ENCODE results near the gene RC3H2. TPM values are rescaled to one million over a fixed set of nuclear protein-coding genes. Genes with fewer than 3 reads are reported as not detected.
"Not testable (repeated sequence)": the region's sequence is repeated elsewhere in the genome, so short reads cannot be mapped to it uniquely, and the experiment has no call there.

RC3H2 gene
- total RNA-seq, 4 donors from 2014 or later = 24.2 to 30.9 (median 27.1) TPM

DNA sequence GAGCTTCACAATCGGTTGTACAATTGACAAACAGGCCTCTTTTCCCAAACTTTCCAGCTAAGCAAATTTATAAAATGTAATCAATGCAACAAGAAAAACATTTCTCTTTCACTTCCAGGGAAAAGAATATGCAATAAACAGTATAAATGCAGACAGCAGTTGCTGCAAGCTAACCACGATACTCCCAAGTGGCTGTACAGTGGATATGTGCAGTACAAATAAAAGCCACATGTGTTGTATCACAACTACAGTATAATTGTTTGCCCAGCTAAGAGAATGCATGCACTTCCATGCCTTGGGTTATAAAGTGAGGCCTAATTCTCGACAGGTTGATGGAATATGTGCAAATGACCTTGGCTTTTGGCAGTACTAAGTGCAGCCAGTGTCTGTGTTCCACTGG is 60.0 kb downstream of the RC3H2 start:
- intact Hi-C loops (cut with DNase I; ENCODE audit: low total_unique reads) = no loop called here
- TF ChIP-seq POLR2A (IDR thresholded peaks at IDR 0.05) (no peak), CTCF (IDR thresholded peaks at IDR 0.05) (no peak)
- H3K4me3 ChIP-seq (ENCODE audit: low read depth, poor library complexity, severe bottlenecking) = no peak overlapping the region
- 76 to 79% methylated on average over 3 of the region's 3 CpGs for WGBS, 2 donors
- DNase-seq (ENCODE audit: low spot score in 2 of 2) = no peak

- WGBS, 2 donors = 95 to 97% methylated on average over 1 of the region's 1 CpG
- TF ChIP-seq CTCF (IDR thresholded peaks at IDR 0.05) (no peak), POLR2A (IDR thresholded peaks at IDR 0.05) (no peak)
- DNase-seq (ENCODE audit: low spot score in 2 of 2) = no peak
- H3K4me3 ChIP-seq (ENCODE audit: low read depth, poor library complexity, severe bottlenecking) = no peak overlapping the region
- intact Hi-C loops (cut with DNase I; ENCODE audit: low total_unique reads) = no loop called here
Measured at GRCh38 chr9:122844137-122844536, 61.0 kb downstream of the RC3H2 start.

GRCh38 chr9:122841501-122841900 is 63.7 kb downstream of the RC3H2 start:
- WGBS, 2 donors = 67 to 72% methylated on average over 4 of the region's 4 CpGs

GRCh38 chr9:122838441-122838840 is 66.7 kb downstream of the RC3H2 start:
- H3K4me3 ChIP-seq (ENCODE audit: low read depth, poor library complexity, severe bottlenecking); DNase-seq (ENCODE audit: low spot score in 2 of 2); intact Hi-C loops (cut with DNase I; ENCODE audit: low total_unique reads): not testable (repeated sequence)
- 72 to 96% methylated on average over 2 to 3 of the region's 3 CpGs for WGBS, 2 donors

More at GRCh38 chr9:122841501-122841900, 63.7 kb downstream of the RC3H2 start:
- H3K4me3 ChIP-seq (ENCODE audit: low read depth, poor library complexity, severe bottlenecking) = no peak overlapping the region
- no peak for DNase-seq (ENCODE audit: low spot score in 2 of 2)
- intact Hi-C loops (cut with DNase I; ENCODE audit: low total_unique reads) = no loop called here
- TF ChIP-seq POLR2A (IDR thresholded peaks at IDR 0.05) = no peak

DNA sequence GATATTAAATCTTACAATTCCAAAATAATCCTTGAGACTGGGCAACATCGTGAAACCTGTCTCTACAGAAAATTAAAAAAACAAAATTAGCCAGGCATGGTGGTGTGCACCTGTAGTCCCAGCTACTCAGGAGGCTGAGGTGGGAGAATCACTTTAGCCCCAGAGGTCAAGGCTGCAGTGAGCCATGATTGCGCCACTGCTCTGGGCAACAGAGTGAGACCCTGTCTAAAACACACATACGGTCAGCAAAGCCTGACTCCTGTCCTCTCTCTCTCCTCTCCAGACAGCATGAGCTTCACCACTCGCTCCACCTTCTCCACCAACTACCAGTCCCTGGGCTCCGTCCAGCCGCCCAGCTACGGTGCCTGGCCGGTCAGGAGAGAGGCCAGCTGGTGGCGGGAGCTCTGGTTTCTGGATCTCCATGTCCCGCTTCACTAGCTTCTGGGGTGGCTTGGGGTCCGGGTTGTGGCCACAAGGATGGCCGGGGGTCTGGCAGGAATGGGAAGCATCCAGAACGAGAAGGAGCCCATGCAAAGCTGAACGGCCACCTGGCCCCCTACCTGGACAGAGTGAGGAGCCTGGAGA is 67.8 kb downstream of the RC3H2 start:
- intact Hi-C loops (cut with DNase I; ENCODE audit: low total_unique reads) = no loop called here
- TF ChIP-seq CTCF (IDR thresholded peaks at IDR 0.05) (no peak), POLR2A (IDR thresholded peaks at IDR 0.05) (no peak)
- 92 to 97% methylated on average over 14 of the region's 14 CpGs for WGBS, 2 donors
- DNase-seq (ENCODE audit: low spot score in 2 of 2) = peak in 1 of 2 donors; percentile 29
- no peak overlapping the region for H3K4me3 ChIP-seq (ENCODE audit: low read depth, poor library complexity, severe bottlenecking)

- H3K4me3 ChIP-seq (ENCODE audit: low read depth, poor library complexity, severe bottlenecking) = no peak overlapping the region
- TF ChIP-seq POLR2A (IDR thresholded peaks at IDR 0.05) = no peak
- TF ChIP-seq CTCF (IDR thresholded peaks at IDR 0.05) = no peak
- 53 to 64% methylated on average over 4 of the region's 4 CpGs for WGBS, 2 donors
- intact Hi-C loops (cut with DNase I; ENCODE audit: low total_unique reads) = no loop called here
- DNase-seq (ENCODE audit: low spot score in 2 of 2) = peak in 1 of 2 donors; percentile 71
Measured at GRCh38 chr9:122835313-122835731, 69.8 kb downstream of the RC3H2 start.

DNA sequence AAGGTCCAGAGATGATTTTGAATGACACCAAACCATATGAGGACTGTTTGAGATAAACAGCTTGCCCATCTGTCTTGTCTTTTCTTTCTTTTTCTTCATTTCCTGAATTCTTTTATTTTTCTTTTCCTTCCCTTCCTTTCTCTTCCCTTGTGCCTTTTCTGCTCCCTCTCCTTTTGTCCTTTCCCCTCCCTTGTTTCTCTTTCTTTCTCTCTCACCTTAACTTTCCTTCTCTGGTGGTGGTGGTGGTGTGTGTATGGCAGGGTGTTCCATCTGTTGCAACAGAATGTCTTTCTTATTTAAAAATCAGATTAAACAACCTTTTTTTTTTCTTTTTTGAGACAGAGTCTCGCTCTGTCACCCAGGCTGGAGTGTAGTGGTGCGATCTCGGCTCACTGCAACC is 73.0 kb downstream of the RC3H2 start:
- TF ChIP-seq POLR2A (IDR thresholded peaks at IDR 0.05) = no peak
- no peak for TF ChIP-seq CTCF (IDR thresholded peaks at IDR 0.05)
- H3K4me3 ChIP-seq (ENCODE audit: low read depth, poor library complexity, severe bottlenecking) = no peak overlapping the region
- WGBS, 2 donors = 85% methylated on average over 3 of the region's 3 CpGs

GRCh38 chr9:122828965-122829284 is 76.2 kb downstream of the RC3H2 start:
- peak overlapping the region; percentile 88 for H3K4me3 ChIP-seq (ENCODE audit: low read depth, poor library complexity, severe bottlenecking)
- intact Hi-C loops (cut with DNase I; ENCODE audit: low total_unique reads); DNase-seq (ENCODE audit: low spot score in 2 of 2): not testable (repeated sequence)
- 67 to 73% methylated on average over 18 of the region's 18 CpGs for WGBS, 2 donors

More for the DNA sequence above, 73.0 kb downstream of the RC3H2 start:
- intact Hi-C loops (cut with DNase I; ENCODE audit: low total_unique reads) = no loop called here
- DNase-seq (ENCODE audit: low spot score in 2 of 2) = no peak

Data from lower leg skin (tissue), 4 donors.